GM21737 (cell line): Measurements from ENCODE around the gene CTRB1.

Experiments
- ATAC-seq: cut with Tn5 transposase; IDR thresholded peaks from one replicate; pipeline ENCODE4 v1.9.1; 2021; ENCODE audit warnings: mild to moderate bottlenecking, moderate library complexity; ENCODE audit not compliant: unreplicated experiment

The CTRB1 gene

GRCh38 chr16:75225092-75225491 is 6.3 kb downstream of the CTRB1 start:
- ATAC-seq, result no peak

GRCh38 chr16:75225678-75226515 is 7.1 kb downstream of the CTRB1 start:
- no peak for ATAC-seq

GRCh38 chr16:75226550-75227360 is 8.0 kb downstream of the CTRB1 start:
- ATAC-seq, result no peak

GRCh38 chr16:75227361-75228142 is 8.8 kb downstream of the CTRB1 start:
- no peak for ATAC-seq

- ATAC-seq, result no peak
Observed at GRCh38 chr16:75228143-75228976, 9.6 kb downstream of the CTRB1 start.

GRCh38 chr16:75229172-75230031 is 10.6 kb downstream of the CTRB1 start:
- no peak for ATAC-seq

GRCh38 chr16:75230471-75231110 is 11.8 kb downstream of the CTRB1 start:
- ATAC-seq, result no peak

GRCh38 chr16:75231570-75231969 is 12.8 kb downstream of the CTRB1 start:
- no peak for ATAC-seq

GRCh38 chr16:75233611-75233938 is 14.8 kb downstream of the CTRB1 start:
- ATAC-seq, result no peak

- no peak for ATAC-seq
Observed at GRCh38 chr16:75234856-75235696, 16.3 kb downstream of the CTRB1 start.

GRCh38 chr16:75235721-75236193 is 17.0 kb downstream of the CTRB1 start:
- ATAC-seq, result no peak

- no peak for ATAC-seq
Observed at GRCh38 chr16:75236232-75236631, 17.4 kb downstream of the CTRB1 start.

- ATAC-seq, result no peak
Observed at GRCh38 chr16:75236736-75237397, 18.1 kb downstream of the CTRB1 start.

- ATAC-seq, result no peak
Observed at GRCh38 chr16:75237398-75238131, 18.8 kb downstream of the CTRB1 start.

GRCh38 chr16:75238132-75238852 is 19.5 kb downstream of the CTRB1 start:
- ATAC-seq, result no peak

- ATAC-seq, result no peak
Observed at GRCh38 chr16:75238853-75239541, 20.2 kb downstream of the CTRB1 start.
